ENCODE measurements around the gene CALHM3. TPM values are rescaled to one million over a fixed set of nuclear protein-coding genes. Genes with fewer than 3 reads are reported as not detected.

The CALHM3 gene
- total RNA-seq, 3 donors from 2014 or later: not detected

GRCh38 chr10:103452506-103453230 lies 26.4 kb downstream of the CALHM3 start:
- intact Hi-C loops (cut with DNase I, micrococcal nuclease): no loop called here
- no peak for ATAC-seq
- Histone ChIP-seq H3K4me1 (ENCODE audit: low read depth) (peaks cover 21% of the 10 kb centered on the region), H3K4me3 (peak overlapping the region; percentile 36), H3K36me3 (ENCODE audit: low read depth) (no peaks in the 10 kb centered on the region), H3K9me3 (no peaks in the 10 kb centered on the region)
- DNase-seq: no peak
- TF ChIP-seq CTCF (IDR thresholded peaks at IDR 0.05): no peak

DNA sequence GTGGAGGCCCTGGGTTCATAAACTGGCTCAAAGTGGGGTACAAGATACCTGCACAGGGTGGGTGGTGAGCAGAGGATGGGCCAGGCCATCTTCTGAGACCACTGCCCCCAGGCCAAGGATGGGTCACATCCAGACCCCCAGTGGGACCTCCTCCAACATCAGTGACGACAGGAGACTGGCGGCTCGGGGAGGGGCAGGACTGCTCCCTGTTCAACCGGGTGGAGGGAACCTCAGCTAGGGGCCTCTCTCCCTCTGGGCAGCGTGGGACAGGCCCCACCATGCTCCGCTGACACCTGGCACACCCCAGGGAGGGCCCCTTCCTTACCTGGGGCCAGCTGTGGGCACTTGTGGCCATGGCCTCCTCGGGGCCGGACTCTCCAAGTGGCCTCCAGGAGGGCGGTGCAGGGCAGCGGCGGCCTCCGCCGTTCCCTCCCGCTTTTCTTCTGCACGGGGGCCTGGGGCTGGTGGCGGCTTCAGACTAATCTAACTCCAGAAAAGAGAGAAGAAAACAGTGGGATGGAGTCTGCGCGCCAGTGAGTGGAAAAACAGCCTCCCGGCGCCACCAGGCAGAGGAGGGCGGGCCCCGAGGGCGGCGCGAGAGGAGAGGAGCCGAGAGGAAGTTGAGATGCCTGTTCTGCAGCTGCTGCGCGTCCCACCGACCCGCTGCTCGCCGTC lies 27.1 kb downstream of the CALHM3 start, which contains the start of gene CALHM2:
CALHM2 (minus strand) TSS at position 540 of the 675 bp plus-strand sequence. CDS start 2,429 bp downstream, outside the sequence.
- ATAC-seq (peak; percentile 79), DNase-seq (peak; percentile 64 to 79 (median 75))
- Histone ChIP-seq H3K4me1 (ENCODE audit: low read depth) (peaks cover 21% of the 10 kb centered on the region), H3K36me3 (ENCODE audit: low read depth) (no peaks in the 10 kb centered on the region), H3K9me3 (no peaks in the 10 kb centered on the region), H3K4me3 (peak within 1 kb of the TSS; percentile 36)
- TF ChIP-seq CTCF (IDR thresholded peaks at IDR 0.05): no peak
- intact Hi-C loops (cut with DNase I, micrococcal nuclease): no loop called here

GRCh38 chr10:103451091-103451813 lies 27.8 kb downstream of the CALHM3 start:
- ATAC-seq: peak; percentile 51
- no peak for TF ChIP-seq CTCF (IDR thresholded peaks at IDR 0.05)

DNA sequence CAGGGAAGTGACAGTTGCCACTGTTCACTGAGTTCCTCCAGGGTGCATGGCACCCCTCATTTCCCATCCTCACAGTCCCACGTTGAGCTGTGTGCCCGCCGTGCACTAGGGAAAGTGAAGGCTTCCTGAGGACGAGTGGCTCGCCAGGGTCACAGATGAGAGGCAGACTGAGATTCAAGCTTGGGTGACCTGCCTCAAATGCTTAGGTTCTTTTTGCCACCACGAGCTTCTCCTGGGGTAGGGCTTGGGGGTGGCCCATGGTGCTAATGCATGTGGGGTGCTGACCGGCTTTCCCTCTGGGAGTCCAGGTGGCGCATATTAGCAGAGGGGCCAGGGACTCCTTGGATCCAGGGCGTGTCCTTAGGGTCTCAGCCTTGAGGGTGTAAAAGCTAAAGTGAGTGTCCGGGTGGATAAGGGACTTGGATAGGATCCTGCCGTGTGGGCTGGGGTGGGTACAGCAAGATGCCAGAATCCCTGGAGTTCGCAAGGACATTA lies 28.8 kb downstream of the CALHM3 start:
- H3K36me3 ChIP-seq (ENCODE audit: low read depth): no peaks in the 10 kb centered on the region
- peaks cover 21% of the 10 kb centered on the region for H3K4me1 ChIP-seq (ENCODE audit: low read depth)
- no peak for ATAC-seq
- no peak for DNase-seq
- intact Hi-C loops (cut with DNase I, micrococcal nuclease): no loop called here
- no peaks in the 10 kb centered on the region for H3K9me3 ChIP-seq
- no peak for TF ChIP-seq CTCF (IDR thresholded peaks at IDR 0.05)
- no peak overlapping the region for H3K4me3 ChIP-seq

More at GRCh38 chr10:103451091-103451813, 27.8 kb downstream of the CALHM3 start:
- DNase-seq: peak; percentile 47 to 83 (median 60)
- H3K9me3 ChIP-seq: no peaks in the 10 kb centered on the region
- intact Hi-C loops (cut with DNase I, micrococcal nuclease): no loop called here
- H3K4me1 ChIP-seq (ENCODE audit: low read depth): peaks cover 21% of the 10 kb centered on the region
- H3K4me3 ChIP-seq: peak overlapping the region; percentile 36
- H3K36me3 ChIP-seq (ENCODE audit: low read depth): no peaks in the 10 kb centered on the region
